ENCODE data around the gene CPNE4. TPM values are rescaled to one million over a fixed set of nuclear protein-coding genes. Genes with fewer than 3 reads are reported as not detected.

CPNE4 gene
- total and polyA plus RNA-seq, 9 of the 15 experiments (the other 6 are each of a cell fraction or from before 2014, with no cell fraction given), result not detected

DNA sequence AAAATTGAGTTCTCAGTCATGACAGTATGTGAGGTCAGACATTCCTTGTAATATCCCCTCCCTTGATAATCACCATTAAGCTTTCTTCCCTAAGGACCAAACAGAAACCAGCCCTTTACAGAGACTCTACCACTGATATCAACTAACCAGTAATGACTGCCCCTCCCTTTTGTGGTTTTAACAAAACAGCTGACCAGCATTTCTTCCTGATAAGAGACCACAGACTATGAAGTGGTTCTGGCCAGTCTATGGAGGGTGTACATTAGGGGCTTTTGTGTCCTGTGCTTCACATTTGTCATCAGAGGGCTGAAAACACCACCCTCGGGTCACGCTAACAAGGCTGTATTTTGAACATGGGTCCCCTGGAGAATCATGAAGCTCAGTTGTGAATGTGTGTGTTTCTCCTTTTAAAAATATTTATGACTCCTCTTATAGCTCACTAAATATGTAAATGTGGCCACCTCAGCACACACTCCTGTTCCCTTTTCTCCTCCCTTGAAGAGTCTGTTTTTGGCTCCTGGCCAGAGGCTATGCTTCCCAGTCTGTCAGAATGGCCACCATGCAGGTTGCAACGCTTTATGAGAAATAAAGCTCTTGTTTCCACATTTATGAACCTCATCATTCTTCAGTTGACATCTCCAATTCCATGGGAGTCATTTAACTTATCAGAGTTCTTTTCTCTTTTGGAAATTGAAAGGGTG, 239.3 kb downstream of the CPNE4 start (continued):
- TF ChIP-seq, protein P1, sequence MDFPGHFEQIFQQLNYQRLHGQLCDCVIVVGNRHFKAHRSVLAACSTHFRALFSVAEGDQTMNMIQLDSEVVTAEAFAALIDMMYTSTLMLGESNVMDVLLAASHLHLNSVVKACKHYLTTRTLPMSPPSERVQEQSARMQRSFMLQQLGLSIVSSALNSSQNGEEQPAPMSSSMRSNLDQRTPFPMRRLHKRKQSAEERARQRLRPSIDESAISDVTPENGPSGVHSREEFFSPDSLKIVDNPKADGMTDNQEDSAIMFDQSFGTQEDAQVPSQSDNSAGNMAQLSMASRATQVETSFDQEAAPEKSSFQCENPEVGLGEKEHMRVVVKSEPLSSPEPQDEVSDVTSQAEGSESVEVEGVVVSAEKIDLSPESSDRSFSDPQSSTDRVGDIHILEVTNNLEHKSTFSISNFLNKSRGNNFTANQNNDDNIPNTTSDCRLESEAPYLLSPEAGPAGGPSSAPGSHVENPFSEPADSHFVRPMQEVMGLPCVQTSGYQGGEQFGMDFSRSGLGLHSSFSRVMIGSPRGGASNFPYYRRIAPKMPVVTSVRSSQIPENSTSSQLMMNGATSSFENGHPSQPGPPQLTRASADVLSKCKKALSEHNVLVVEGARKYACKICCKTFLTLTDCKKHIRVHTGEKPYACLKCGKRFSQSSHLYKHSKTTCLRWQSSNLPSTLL (IDR thresholded peaks at IDR 0.05), result peak; percentile 74; the same call in 1 of the 2 replicates
- TF ChIP-seq SAP30 (IDR thresholded peaks at IDR 0.05; ENCODE audit: borderline replicate concordance, insufficient read depth, low read depth, low read length, poor library complexity, severe bottlenecking) (no peak), RAD51 (IDR thresholded peaks at IDR 0.05; ENCODE audit: borderline replicate concordance, low read depth) (no peak), ATF1 (CRISPR knock-in tag; IDR thresholded peaks at IDR 0.05) (no peak), ATF1 (tag; IDR thresholded peaks at IDR 0.05) (0 out of 2 replicates have a peak, but pooled peaks have one; percentile 21), MAFG (tag; conservative IDR thresholded peaks at IDR 0.05) (peak; percentile 57; the same call in 1 of the 2 replicates), FOXM1 (IDR thresholded peaks at IDR 0.05; ENCODE audit: low read depth) (peak; percentile 20; the same call in 1 of the 2 replicates), FOXM1 (CRISPR knock-in tag; IDR thresholded peaks at IDR 0.05; ENCODE audit: low read depth) (no peak), CBFA2T3 (IDR thresholded peaks at IDR 0.05) (peak; percentile 79), PURB (CRISPR knock-in tag; IDR thresholded peaks at IDR 0.05; ENCODE audit: low read depth) (no peak), RBM17 (IDR thresholded peaks at IDR 0.05; ENCODE audit: borderline replicate concordance, low read depth, low read length) (no peak), NCOR1 (IDR thresholded peaks at IDR 0.05) (peak; percentile 58), NFIC (IDR thresholded peaks at IDR 0.05) (peak; percentile 86), ZFP1 (CRISPR knock-in tag; IDR thresholded peaks at IDR 0.05) (no peak), SMARCA4 (IDR thresholded peaks at IDR 0.05) (peak; percentile 75; the same call in 1 of the 2 replicates), RB1 (IDR thresholded peaks at IDR 0.05; ENCODE audit: low read depth) (no peak)
- TF ChIP-seq, protein P2, sequence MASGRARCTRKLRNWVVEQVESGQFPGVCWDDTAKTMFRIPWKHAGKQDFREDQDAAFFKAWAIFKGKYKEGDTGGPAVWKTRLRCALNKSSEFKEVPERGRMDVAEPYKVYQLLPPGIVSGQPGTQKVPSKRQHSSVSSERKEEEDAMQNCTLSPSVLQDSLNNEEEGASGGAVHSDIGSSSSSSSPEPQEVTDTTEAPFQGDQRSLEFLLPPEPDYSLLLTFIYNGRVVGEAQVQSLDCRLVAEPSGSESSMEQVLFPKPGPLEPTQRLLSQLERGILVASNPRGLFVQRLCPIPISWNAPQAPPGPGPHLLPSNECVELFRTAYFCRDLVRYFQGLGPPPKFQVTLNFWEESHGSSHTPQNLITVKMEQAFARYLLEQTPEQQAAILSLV (tag; IDR thresholded peaks at IDR 0.05), result no peak
- TF ChIP-seq, protein P3, sequence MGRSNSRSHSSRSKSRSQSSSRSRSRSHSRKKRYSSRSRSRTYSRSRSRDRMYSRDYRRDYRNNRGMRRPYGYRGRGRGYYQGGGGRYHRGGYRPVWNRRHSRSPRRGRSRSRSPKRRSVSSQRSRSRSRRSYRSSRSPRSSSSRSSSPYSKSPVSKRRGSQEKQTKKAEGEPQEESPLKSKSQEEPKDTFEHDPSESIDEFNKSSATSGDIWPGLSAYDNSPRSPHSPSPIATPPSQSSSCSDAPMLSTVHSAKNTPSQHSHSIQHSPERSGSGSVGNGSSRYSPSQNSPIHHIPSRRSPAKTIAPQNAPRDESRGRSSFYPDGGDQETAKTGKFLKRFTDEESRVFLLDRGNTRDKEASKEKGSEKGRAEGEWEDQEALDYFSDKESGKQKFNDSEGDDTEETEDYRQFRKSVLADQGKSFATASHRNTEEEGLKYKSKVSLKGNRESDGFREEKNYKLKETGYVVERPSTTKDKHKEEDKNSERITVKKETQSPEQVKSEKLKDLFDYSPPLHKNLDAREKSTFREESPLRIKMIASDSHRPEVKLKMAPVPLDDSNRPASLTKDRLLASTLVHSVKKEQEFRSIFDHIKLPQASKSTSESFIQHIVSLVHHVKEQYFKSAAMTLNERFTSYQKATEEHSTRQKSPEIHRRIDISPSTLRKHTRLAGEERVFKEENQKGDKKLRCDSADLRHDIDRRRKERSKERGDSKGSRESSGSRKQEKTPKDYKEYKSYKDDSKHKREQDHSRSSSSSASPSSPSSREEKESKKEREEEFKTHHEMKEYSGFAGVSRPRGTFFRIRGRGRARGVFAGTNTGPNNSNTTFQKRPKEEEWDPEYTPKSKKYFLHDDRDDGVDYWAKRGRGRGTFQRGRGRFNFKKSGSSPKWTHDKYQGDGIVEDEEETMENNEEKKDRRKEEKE (IDR thresholded peaks at IDR 0.05; ENCODE audit: borderline replicate concordance in 1 of 2, control insufficient read depth in 1 of 2, low read depth in 2 of 2, low read length in 1 of 2), result no peak
- TF ChIP-seq, protein P4, sequence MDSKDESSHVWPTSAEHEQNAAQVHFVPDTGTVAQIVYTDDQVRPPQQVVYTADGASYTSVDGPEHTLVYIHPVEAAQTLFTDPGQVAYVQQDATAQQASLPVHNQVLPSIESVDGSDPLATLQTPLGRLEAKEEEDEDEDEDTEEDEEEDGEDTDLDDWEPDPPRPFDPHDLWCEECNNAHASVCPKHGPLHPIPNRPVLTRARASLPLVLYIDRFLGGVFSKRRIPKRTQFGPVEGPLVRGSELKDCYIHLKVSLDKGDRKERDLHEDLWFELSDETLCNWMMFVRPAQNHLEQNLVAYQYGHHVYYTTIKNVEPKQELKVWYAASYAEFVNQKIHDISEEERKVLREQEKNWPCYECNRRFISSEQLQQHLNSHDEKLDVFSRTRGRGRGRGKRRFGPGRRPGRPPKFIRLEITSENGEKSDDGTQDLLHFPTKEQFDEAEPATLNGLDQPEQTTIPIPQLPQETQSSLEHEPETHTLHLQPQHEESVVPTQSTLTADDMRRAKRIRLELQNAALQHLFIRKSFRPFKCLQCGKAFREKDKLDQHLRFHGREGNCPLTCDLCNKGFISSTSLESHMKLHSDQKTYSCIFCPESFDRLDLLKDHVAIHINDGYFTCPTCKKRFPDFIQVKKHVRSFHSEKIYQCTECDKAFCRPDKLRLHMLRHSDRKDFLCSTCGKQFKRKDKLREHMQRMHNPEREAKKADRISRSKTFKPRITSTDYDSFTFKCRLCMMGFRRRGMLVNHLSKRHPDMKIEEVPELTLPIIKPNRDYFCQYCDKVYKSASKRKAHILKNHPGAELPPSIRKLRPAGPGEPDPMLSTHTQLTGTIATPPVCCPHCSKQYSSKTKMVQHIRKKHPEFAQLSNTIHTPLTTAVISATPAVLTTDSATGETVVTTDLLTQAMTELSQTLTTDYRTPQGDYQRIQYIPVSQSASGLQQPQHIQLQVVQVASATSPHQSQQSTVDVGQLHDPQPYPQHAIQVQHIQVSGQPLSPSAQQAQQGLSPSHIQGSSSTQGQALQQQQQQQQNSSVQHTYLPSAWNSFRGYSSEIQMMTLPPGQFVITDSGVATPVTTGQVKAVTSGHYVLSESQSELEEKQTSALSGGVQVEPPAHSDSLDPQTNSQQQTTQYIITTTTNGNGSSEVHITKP (IDR thresholded peaks at IDR 0.05; ENCODE audit: partially characterized antibody), result peak; percentile 43

All from K562 (cell line).